ENCODE measurements around the gene XIRP2.

GRCh38 chr2:167258712-167259111, 370.4 kb downstream of the XIRP2 start:
- TF ChIP-seq CTCF (conservative IDR thresholded peaks at IDR 0.05 in 1 of 2, IDR thresholded peaks at IDR 0.05 in 1 of 2; ENCODE audit: extremely low read depth in 1 of 2, insufficient read depth in 1 of 2, low read depth in 1 of 2, low read length in 2 of 2) (no peak), EZH2 (IDR thresholded peaks at IDR 0.05; ENCODE audit: borderline replicate concordance, low read length) (no peak)
